Transverse colon (tissue), 4 donors: ENCODE results near the gene NTNG1. TPM values are rescaled to one million over a fixed set of nuclear protein-coding genes. Genes with fewer than 3 reads are reported as not detected.

Experiments
- DNase-seq: peaks from one replicate; pipeline ENCODE4 v3.0.0-alpha.2; 2019
- H3K27ac ChIP-seq, 4 donors: fragments of 200-600 bp; sonication (generic); 2 replicates each; pipeline ENCODE4 v1.5.1; 2016 to 2018; ENCODE audit warnings: inconsistent platforms in 4 of 4
- H3K27me3 ChIP-seq: fragments of 200-600 bp; sonication (generic); 2 replicates; pipeline ENCODE4 v1.5.1; 2017; ENCODE audit warnings: inconsistent platforms
- H3K36me3 ChIP-seq, 4 donors: fragments of 200-600 bp; sonication (generic); 2 replicates each; pipeline ENCODE4 v1.5.1; 2017 to 2019; ENCODE audit warnings: inconsistent platforms in 4 of 4
- H3K4me1 ChIP-seq, 4 donors: fragments of 200-600 bp; sonication (generic); 2 replicates each; pipeline ENCODE4 v1.5.1; 2017 to 2020; ENCODE audit warnings: inconsistent platforms in 4 of 4
- H3K4me3 ChIP-seq, 4 donors: fragments of 200-600 bp; sonication (generic); 1 replicate in 1 of 4; 2 replicates in 3 of 4; pipeline versions ENCODE4 v1.5.1 to v1.6.1; 2017 to 2019; ENCODE audit warnings: inconsistent platforms in 4 of 4
- H3K9me3 ChIP-seq, 2 donors: fragments of 200-600 bp; sonication (generic); 2 replicates each; pipeline ENCODE4 v1.5.1; 2017 to 2019; ENCODE audit warnings: inconsistent platforms in 2 of 2
- CTCF ChIP-seq, 5 experiments: fragments of 200-600 bp in 3 of 5; fragments of 450-650 bp in 2 of 5; sonication (generic) in 3 of 5; IDR thresholded peaks; 1 replicate in 2 of 5; 2 replicates in 3 of 5; pipeline ENCODE4 v1.5.1; 2016 to 2017; ENCODE audit warnings: antibody characterized with exemption in 5 of 5, inconsistent platforms in 3 of 5, mild to moderate bottlenecking in 2 of 5, moderate library complexity in 1 of 5
- EP300 ChIP-seq: sonication (generic); formaldehyde crosslinking; IDR thresholded peaks from one replicate; pipeline ENCODE4 v1.6.1; 2017; ENCODE audit warnings: antibody characterized with exemption, low read depth
- POLR2A ChIP-seq: fragments of 450-650 bp; IDR thresholded peaks from one replicate; pipeline ENCODE4 v1.6.1; 2016; ENCODE audit warnings: antibody characterized with exemption, mild to moderate bottlenecking, moderate library complexity
- POLR2AphosphoS5 ChIP-seq, 3 donors: sonication (generic); formaldehyde crosslinking; IDR thresholded peaks; one replicate each; pipeline ENCODE4 v1.6.1; 2016; ENCODE audit warnings: antibody characterized with exemption in 3 of 3
- WGBS, 2 donors: methylation state at CpG; one replicate each; pipeline ENCODE4 v1.1.5; 2018; ENCODE audit warnings: low coverage in 1 of 2; 5-methylcytosine and 5-hydroxymethylcytosine counted together
- in situ Hi-C, 4 donors: fragments of 200-750 bp; cut with MboI; loops; one replicate each; pipeline versions ENCODE4 v1.15.0 to v1.15.1; 2017; ENCODE audit warnings: low sequenced_read_pairs in 3 of 4, low pct_ligation_motif_present in 1 of 4, low pct_unique_long_range_greater_than_20kb in 1 of 4
- intact Hi-C: fragments of 100-400 bp; cut with DNase I; formaldehyde crosslinking; loops from one replicate; pipeline ENCODE4 v1.15.1; 2023; ENCODE audit warnings: low total_unique reads
- total RNA-seq, 4 donors: library from RNA; depleted of rRNA; stranded (reverse); fragments of >200 nt; gene quantifications; one replicate each; pipeline ENCODE4 v1.1.0, GENCODE V29; 2016

NTNG1 gene
- total RNA-seq, 4 donors from 2014 or later = 1.8 to 6.4 (median 3.5) TPM; not detected in 1

DNA sequence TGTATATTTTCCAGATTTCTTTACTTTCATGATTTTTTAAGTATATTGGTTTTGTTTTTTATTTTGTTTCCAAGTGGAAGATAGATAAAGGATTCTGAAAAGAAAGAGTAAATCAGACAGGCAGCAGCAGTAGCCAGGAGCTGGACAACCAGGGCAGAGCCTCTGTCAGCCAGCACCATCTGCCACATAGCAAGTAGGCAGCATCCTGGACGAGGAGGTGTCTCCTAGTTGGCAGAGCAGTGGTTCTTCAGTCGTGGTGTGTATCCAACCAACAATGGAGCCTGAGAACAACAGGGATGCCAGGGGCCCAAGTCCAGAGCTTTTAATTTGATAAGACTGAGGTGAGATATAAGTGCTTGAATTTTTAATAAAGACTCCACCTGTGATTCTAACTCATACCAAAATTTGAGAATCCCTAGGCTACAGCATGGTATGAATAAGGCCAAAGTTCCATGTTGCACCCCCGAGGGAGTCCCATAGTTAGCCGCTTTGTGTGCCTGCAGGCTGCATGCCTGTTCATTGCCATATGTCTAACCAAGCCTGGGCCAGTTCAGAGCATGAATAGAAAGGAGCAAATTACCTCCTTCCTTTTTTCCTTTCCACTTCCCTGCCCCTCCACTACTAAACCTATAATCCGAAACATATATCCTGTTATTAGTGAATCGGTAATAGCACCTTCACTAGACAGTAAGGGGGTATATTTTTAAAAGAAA lies 153.2 kb downstream of the NTNG1 start:
- H3K9me3 ChIP-seq = no peaks in the 10 kb centered on the region
- DNase-seq = no peak
- no peak overlapping the region for H3K27ac ChIP-seq
- no peak overlapping the region for H3K4me3 ChIP-seq
- WGBS, 2 donors = 52 to 74% methylated on average over 3 to 6 of the region's 6 CpGs
- intact Hi-C loops (no loop called here), in situ Hi-C loops (loop anchor here in 1 of 4 donors (25.0 kb wide), 1 partner anchor 468 kb away; no protein-coding TSS in a partner anchor)
- no peaks in the 10 kb centered on the region for H3K27me3 ChIP-seq
- H3K36me3 ChIP-seq = no peaks in the 10 kb centered on the region
- no peaks in the 10 kb centered on the region for H3K4me1 ChIP-seq
- TF ChIP-seq EP300 = no peak
- no peak for TF ChIP-seq POLR2AphosphoS5 (IDR thresholded peaks at IDR 0.05)
- no peak for TF ChIP-seq CTCF (IDR thresholded peaks at IDR 0.05)
- TF ChIP-seq POLR2A = no peak

GRCh38 chr1:107294686-107295085 lies 153.8 kb downstream of the NTNG1 start:
- H3K36me3 ChIP-seq = no peaks in the 10 kb centered on the region
- intact Hi-C loops (no loop called here), in situ Hi-C loops (loop anchor here in 1 of 4 donors (25.0 kb wide), 1 partner anchor 468 kb away; no protein-coding TSS in a partner anchor)
- H3K9me3 ChIP-seq = no peaks in the 10 kb centered on the region
- DNase-seq = no peak
- H3K4me3 ChIP-seq = no peak overlapping the region
- no peak overlapping the region for H3K27ac ChIP-seq
- H3K27me3 ChIP-seq = no peaks in the 10 kb centered on the region
- H3K4me1 ChIP-seq = no peaks in the 10 kb centered on the region
- TF ChIP-seq POLR2AphosphoS5 (IDR thresholded peaks at IDR 0.05) = no peak
- no peak for TF ChIP-seq EP300
- TF ChIP-seq CTCF (IDR thresholded peaks at IDR 0.05) = no peak
- TF ChIP-seq POLR2A = no peak
- WGBS, 2 donors = 82% methylated on average over 1 of the region's 1 CpG

DNA sequence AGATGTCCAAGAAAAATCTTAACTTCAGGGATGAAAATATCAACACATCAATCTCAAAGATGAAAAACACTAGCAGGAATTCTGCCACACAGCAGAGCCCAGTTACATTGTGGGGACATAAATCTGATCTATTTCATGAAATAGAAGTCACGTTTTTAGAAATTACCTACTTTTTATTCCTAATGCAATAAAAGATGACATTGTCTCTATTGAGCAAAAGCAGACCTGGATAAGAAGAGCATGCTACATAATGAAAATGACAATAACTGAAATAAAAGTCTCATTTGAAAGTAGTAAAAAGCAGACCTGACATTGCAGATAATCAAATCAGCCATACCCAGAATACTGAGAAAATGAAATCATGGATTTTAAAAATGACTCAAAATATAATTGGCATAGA lies 156.8 kb downstream of the NTNG1 start:
- in situ Hi-C loops = loop anchor here in 1 of 4 donors (25.0 kb wide), 1 partner anchor 465 kb away; no protein-coding TSS in a partner anchor
- no peaks in the 10 kb centered on the region for H3K4me1 ChIP-seq
- no peaks in the 10 kb centered on the region for H3K27me3 ChIP-seq
- intact Hi-C loops = no loop called here
- DNase-seq = no peak
- WGBS, 2 donors = 10 to 40% methylated on average over 1 of the region's 1 CpG
- H3K36me3 ChIP-seq = no peaks in the 10 kb centered on the region
- H3K9me3 ChIP-seq = no peaks in the 10 kb centered on the region
- H3K4me3 ChIP-seq = no peak overlapping the region
- no peak overlapping the region for H3K27ac ChIP-seq
- TF ChIP-seq EP300 (no peak), POLR2A (no peak), POLR2AphosphoS5 (IDR thresholded peaks at IDR 0.05) (no peak), CTCF (IDR thresholded peaks at IDR 0.05) (no peak)

GRCh38 chr1:107298526-107298925 lies 157.7 kb downstream of the NTNG1 start:
- no peaks in the 10 kb centered on the region for H3K9me3 ChIP-seq
- WGBS, 2 donors = 40 to 43% methylated on average over 1 of the region's 1 CpG
- no peak overlapping the region for H3K4me3 ChIP-seq
- H3K27ac ChIP-seq = no peak overlapping the region
- TF ChIP-seq EP300 (no peak), POLR2A (no peak), CTCF (IDR thresholded peaks at IDR 0.05) (no peak), POLR2AphosphoS5 (IDR thresholded peaks at IDR 0.05) (no peak)
- DNase-seq = no peak
- no peaks in the 10 kb centered on the region for H3K36me3 ChIP-seq
- no peaks in the 10 kb centered on the region for H3K4me1 ChIP-seq
- H3K27me3 ChIP-seq = no peaks in the 10 kb centered on the region
- intact Hi-C loops = no loop called here
- in situ Hi-C loops = loop anchor here in 1 of 4 donors (25.0 kb wide), 1 partner anchor 464 kb away; no protein-coding TSS in a partner anchor
